Dermis lymphatic vessel endothelial cell (primary cell): Measurements from ENCODE around the gene OR52E2. TPM values are rescaled to one million over a fixed set of nuclear protein-coding genes. Genes with fewer than 3 reads are reported as not detected.

Source experiments
- total RNA-seq: library from RNA; depleted of rRNA; stranded (reverse); fragments of >200 nt; gene quantifications from 2 replicates; pipeline ENCODE4 v1.2.1, GENCODE V29; 2014

OR52E2 gene
- total RNA-seq, result not detected in 2 replicates

DNA sequence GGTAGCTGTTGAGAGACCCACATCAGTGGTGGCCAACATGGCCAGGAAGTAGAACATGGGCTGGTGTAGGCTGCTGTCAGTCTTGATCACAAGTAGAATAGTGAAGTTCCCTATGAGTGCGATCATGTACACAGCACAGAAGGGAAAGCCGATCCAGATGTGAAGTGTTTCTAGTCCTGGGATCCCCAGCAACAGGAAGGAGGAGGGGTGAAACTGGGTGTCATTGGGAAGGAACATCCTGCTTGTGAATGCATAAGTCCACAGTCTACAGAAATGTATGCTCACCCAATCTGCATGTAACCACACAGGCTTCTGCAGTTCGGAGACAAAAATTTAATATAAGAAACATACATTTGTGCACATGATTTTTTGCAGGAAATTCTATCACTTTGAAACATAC is at the start of gene OR52E2:
TSS of gene OR52E2 (minus strand) at position 237 of the 400 bp plus-strand sequence. CDS start at position 237, 0 bp downstream.

GRCh38 chr11:5069272-5069671 is 9.8 kb upstream of the OR52E2 start, which contains the start of gene OR52E1:
Gene OR52E1, plus strand, starts transcription at chr11:5069572.

GRCh38 chr11:5046226-5046625 is 13.2 kb downstream of the OR52E2 start, which contains the start of gene OR52J3:
Gene OR52J3, plus strand, starts transcription at chr11:5046526. Its CDS starts 0 bp downstream, at chr11:5046526.

Other genes starting within 250 kb of the OR52E2 start
- gene OR51F2, start 238.3 kb downstream of the OR52E2 start, total RNA-seq, result not detected in 2 replicates
- gene OR51S1, start 210.4 kb downstream of the OR52E2 start, total RNA-seq, result not detected in 2 replicates
- gene OR51T1, start 177.7 kb downstream of the OR52E2 start, total RNA-seq, result not detected in 2 replicates
- gene OR51A7, start 155.8 kb downstream of the OR52E2 start, total RNA-seq, result not detected in 2 replicates
- not detected in 2 replicates for gene OR51G2, start 140.3 kb downstream of the OR52E2 start, total RNA-seq
- gene OR51G1, start 135.3 kb downstream of the OR52E2 start, total RNA-seq, result not detected in 2 replicates
- not detected in 2 replicates for gene OR51A4, start 112.0 kb downstream of the OR52E2 start, total RNA-seq
- not detected in 2 replicates for gene OR51A2, start 103.9 kb downstream of the OR52E2 start, total RNA-seq
- gene OR51L1, start 64.8 kb downstream of the OR52E2 start, total RNA-seq, result not detected in 2 replicates
- gene OR52J3, start 13.1 kb downstream of the OR52E2 start, total RNA-seq, result not detected in 2 replicates
- not detected in 2 replicates for gene OR52E1, start 9.9 kb upstream of the OR52E2 start, total RNA-seq
- not detected in 2 replicates for gene OR52A5, start 78.7 kb upstream of the OR52E2 start, total RNA-seq
- not detected in 2 replicates for gene OR52A1, start 95.1 kb upstream of the OR52E2 start, total RNA-seq
- gene OR51V1, start 141.1 kb upstream of the OR52E2 start, total RNA-seq, result not detected in 2 replicates
- not detected in 2 replicates for gene HBB, start 167.4 kb upstream of the OR52E2 start, total RNA-seq
- gene HBD, start 174.9 kb upstream of the OR52E2 start, total RNA-seq, result not detected in 2 replicates
- gene HBG1, start 190.2 kb upstream of the OR52E2 start, total RNA-seq, result not detected in 2 replicates
- gene HBG2, start 195.2 kb upstream of the OR52E2 start, total RNA-seq, result not detected in 2 replicates
- gene HBE1, start 210.3 kb upstream of the OR52E2 start, total RNA-seq, result not detected in 2 replicates
- not detected in 2 replicates for gene OR51B4, start 242.3 kb upstream of the OR52E2 start, total RNA-seq